ENCODE data around the gene RMRP.

DNA sequence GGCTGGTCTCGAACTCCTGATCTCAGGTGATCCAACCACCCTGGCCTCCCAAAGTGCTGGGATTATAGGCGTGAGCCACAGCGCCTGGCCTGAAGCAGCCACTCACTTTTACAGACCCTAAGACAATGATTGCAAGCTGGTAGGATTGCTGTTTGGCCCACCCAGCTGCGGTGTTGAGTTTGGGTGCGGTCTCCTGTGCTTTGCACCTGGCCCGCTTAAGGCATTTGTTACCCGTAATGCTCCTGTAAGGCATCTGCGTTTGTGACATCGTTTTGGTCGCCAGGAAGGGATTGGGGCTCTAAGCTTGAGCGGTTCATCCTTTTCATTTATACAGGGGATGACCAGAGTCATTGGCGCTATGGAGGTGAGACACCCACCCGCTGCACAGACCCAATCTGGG, 17.4 kb upstream of the RMRP start:
- TF ChIP-seq CTCF (IDR thresholded peaks at IDR 0.05) (no peak), POLR2AphosphoS5 (IDR thresholded peaks at IDR 0.05) (no peak)
